ENCODE data around the gene OXA1L.
"Not testable (repeated sequence)": the region's sequence is repeated elsewhere in the genome, so short reads cannot be mapped to it uniquely, and the experiment has no call there.

Gene OXA1L

GRCh38 chr14:22733829-22734228 lies 32.7 kb upstream of the OXA1L start:
- H3K27me3 ChIP-seq (ENCODE audit: insufficient read depth, low read depth, severe bottlenecking): no peaks in the 10 kb centered on the region
- no peak for DNase-seq
- H3K4me3 ChIP-seq (ENCODE audit: low read depth, low read length): no peak overlapping the region
- no peaks in the 10 kb centered on the region for H3K9me3 ChIP-seq (ENCODE audit: severe bottlenecking)
- no peaks in the 10 kb centered on the region for H3K36me3 ChIP-seq
- no peak for TF ChIP-seq CTCF (IDR thresholded peaks at IDR 0.05; ENCODE audit: low read depth, low read length)
- no peak overlapping the region for H3K27ac ChIP-seq

GRCh38 chr14:22735096-22735495 lies 31.4 kb upstream of the OXA1L start:
- TF ChIP-seq CTCF (IDR thresholded peaks at IDR 0.05; ENCODE audit: low read depth, low read length): no peak
- Histone ChIP-seq H3K36me3 (no peaks in the 10 kb centered on the region), H3K9me3 (ENCODE audit: severe bottlenecking) (no peaks in the 10 kb centered on the region), H3K4me3 (ENCODE audit: low read depth, low read length) (no peak overlapping the region), H3K27me3 (ENCODE audit: insufficient read depth, low read depth, severe bottlenecking) (no peaks in the 10 kb centered on the region), H3K27ac (no peak overlapping the region)
- DNase-seq: no peak

GRCh38 chr14:22736384-22736783 lies 30.1 kb upstream of the OXA1L start:
- H3K9me3 ChIP-seq (ENCODE audit: severe bottlenecking); H3K27ac ChIP-seq; H3K4me3 ChIP-seq (ENCODE audit: low read depth, low read length); DNase-seq; H3K27me3 ChIP-seq (ENCODE audit: insufficient read depth, low read depth, severe bottlenecking); H3K36me3 ChIP-seq: not testable (repeated sequence)

DNA sequence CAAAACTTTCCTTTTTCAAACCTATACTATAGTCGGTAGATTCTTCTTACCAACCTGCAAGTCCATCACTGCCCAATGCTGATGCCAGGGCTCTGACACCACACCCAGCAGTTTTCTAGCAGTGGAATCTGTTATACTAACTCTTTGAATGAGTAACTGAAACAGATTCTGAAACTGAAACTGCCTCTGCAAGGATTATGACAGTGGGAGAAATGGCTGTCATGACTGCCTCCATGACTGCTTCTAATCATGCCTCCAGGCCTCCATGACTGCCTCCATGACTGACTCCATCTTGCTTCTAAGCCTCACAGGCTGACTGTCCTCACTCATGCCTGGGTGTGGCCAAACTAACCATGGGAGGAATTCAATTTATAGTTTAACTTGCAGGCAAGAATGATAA lies 29.4 kb upstream of the OXA1L start:
- TF ChIP-seq CTCF (IDR thresholded peaks at IDR 0.05; ENCODE audit: low read depth, low read length): no peak

GRCh38 chr14:22739423-22739822 lies 27.1 kb upstream of the OXA1L start:
- Histone ChIP-seq H3K9me3 (ENCODE audit: severe bottlenecking) (no peaks in the 10 kb centered on the region), H3K27ac (no peak overlapping the region), H3K4me3 (ENCODE audit: low read depth, low read length) (no peak overlapping the region), H3K27me3 (ENCODE audit: insufficient read depth, low read depth, severe bottlenecking) (no peaks in the 10 kb centered on the region), H3K36me3 (no peaks in the 10 kb centered on the region)
- no peak for TF ChIP-seq CTCF (IDR thresholded peaks at IDR 0.05; ENCODE audit: low read depth, low read length)
- DNase-seq: no peak

More for the DNA sequence above, 29.4 kb upstream of the OXA1L start:
- H3K27ac ChIP-seq: no peak overlapping the region
- H3K27me3 ChIP-seq (ENCODE audit: insufficient read depth, low read depth, severe bottlenecking): no peaks in the 10 kb centered on the region
- H3K9me3 ChIP-seq (ENCODE audit: severe bottlenecking): no peaks in the 10 kb centered on the region
- H3K36me3 ChIP-seq: no peaks in the 10 kb centered on the region
- no peak for DNase-seq
- H3K4me3 ChIP-seq (ENCODE audit: low read depth, low read length): no peak overlapping the region

DNA sequence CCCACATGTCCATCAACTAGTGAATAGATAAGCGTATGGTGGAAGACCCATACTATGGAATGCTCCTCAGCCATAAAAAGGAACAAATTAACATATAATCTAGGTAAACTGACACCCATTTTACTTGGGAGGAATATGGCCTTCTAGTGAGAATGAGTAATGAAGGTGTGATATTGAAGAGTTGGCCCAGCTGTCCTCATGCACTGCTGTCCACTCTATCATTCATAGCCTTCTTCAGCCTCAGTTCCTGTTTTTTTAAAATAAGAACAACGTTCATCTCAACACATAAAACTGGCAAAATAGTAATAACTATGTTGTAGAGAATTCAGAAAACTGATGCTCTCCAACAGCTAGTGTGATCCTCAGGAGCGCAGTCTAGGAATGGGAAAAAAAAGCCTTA lies 26.5 kb upstream of the OXA1L start:
- Histone ChIP-seq H3K27me3 (ENCODE audit: insufficient read depth, low read depth, severe bottlenecking) (no peaks in the 10 kb centered on the region), H3K4me3 (ENCODE audit: low read depth, low read length) (no peak overlapping the region), H3K36me3 (no peaks in the 10 kb centered on the region), H3K27ac (no peak overlapping the region), H3K9me3 (ENCODE audit: severe bottlenecking) (no peaks in the 10 kb centered on the region)
- TF ChIP-seq CTCF (IDR thresholded peaks at IDR 0.05; ENCODE audit: low read depth, low read length): no peak
- DNase-seq: no peak
